OCI-LY3 (cell line): ENCODE data around the gene EIF2B2.

ENCODE experiments used
- EZH2phosphoT487 ChIP-seq: fragments of 200-600 bp; shearing (Covaris generic); IDR thresholded peaks from 2 replicates; pipeline ENCODE4 v1.6.1; 2018; ENCODE audit warnings: antibody characterized with exemption, mixed run types, low read depth
- TF ChIP-seq, protein P1 (sequence below): fragments of 200-600, 300-600 bp; sonication (generic); IDR thresholded peaks from 2 replicates; pipeline ENCODE4 v1.5.1; 2014; ENCODE audit warnings: antibody characterized with exemption, low read length, low read depth

DNA sequence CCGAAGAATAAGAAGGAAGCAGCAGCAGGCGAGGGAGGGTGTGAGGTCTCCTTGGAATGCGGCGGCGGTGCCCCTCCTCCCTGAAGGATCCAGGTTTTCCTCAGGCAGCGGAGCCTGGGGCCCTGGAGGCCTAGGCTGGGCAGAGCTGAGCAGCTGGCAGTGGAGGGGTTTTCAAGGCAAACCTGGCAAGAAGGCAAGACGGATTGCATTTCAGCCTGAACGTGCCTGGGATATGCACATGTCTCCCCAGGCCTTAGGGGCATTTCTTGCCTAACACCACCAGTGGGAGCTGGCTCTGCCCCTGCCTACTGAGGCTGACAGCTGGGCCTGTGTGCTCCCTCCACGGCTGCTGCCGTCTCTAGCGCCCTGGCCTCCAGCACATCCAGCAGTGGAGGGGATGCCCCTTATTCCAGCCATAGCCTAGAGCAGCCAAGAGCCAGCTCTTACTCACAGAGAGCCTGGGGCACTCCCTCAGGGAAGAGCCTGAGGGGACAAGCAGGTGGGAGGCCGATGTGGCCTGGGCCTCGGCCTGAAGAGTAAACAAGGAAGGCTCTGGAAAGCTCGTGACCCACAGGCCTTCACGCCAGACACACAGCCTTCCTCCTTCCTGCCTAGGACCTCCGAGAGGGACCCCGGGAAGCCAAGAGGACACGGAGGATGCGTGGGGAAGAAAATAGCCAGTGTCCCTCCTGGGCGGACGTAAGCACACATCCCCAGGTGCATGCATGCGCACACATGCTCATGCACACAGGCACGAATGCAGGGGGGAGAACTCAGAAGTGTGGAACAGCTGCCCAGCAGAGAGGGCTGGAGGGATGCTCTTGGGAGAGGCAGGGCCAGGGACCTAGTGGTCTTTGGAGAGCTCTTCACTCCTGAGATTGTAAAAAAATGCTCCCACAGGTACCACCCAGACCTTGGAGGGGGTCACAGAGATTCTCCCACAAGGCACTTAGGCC, 23.0 kb upstream of the EIF2B2 start:
- TF ChIP-seq, protein P1, sequence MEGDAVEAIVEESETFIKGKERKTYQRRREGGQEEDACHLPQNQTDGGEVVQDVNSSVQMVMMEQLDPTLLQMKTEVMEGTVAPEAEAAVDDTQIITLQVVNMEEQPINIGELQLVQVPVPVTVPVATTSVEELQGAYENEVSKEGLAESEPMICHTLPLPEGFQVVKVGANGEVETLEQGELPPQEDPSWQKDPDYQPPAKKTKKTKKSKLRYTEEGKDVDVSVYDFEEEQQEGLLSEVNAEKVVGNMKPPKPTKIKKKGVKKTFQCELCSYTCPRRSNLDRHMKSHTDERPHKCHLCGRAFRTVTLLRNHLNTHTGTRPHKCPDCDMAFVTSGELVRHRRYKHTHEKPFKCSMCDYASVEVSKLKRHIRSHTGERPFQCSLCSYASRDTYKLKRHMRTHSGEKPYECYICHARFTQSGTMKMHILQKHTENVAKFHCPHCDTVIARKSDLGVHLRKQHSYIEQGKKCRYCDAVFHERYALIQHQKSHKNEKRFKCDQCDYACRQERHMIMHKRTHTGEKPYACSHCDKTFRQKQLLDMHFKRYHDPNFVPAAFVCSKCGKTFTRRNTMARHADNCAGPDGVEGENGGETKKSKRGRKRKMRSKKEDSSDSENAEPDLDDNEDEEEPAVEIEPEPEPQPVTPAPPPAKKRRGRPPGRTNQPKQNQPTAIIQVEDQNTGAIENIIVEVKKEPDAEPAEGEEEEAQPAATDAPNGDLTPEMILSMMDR = no peak
- TF ChIP-seq EZH2phosphoT487 = no peak
